T-helper 2 cell treated with Interferon-gamma antibody and Interleukin-4, amounts not matched to agents 100 ng/mL and 5 ng/mL, for 36 hours (primary cell): Measurements from ENCODE around the gene SUPT5H. TPM values are rescaled to one million over a fixed set of nuclear protein-coding genes. Genes with fewer than 3 reads are reported as not detected.
"Not testable (repeated sequence)": the region's sequence is repeated elsewhere in the genome, so short reads cannot be mapped to it uniquely, and the experiment has no call there.

Source experiments
- intact Hi-C: fragments of 100-400 bp; cut with micrococcal nuclease; formaldehyde crosslinking; loops from one replicate; pipeline ENCODE4 v1.15.1; 2023
- total RNA-seq: library from RNA; stranded (reverse); gene quantifications from 2 replicates; pipeline ENCODE4 v1.2.3, GENCODE V29; 2022

Gene SUPT5H
- total RNA-seq, 1 donor from 2014 or later, result 150 TPM

DNA sequence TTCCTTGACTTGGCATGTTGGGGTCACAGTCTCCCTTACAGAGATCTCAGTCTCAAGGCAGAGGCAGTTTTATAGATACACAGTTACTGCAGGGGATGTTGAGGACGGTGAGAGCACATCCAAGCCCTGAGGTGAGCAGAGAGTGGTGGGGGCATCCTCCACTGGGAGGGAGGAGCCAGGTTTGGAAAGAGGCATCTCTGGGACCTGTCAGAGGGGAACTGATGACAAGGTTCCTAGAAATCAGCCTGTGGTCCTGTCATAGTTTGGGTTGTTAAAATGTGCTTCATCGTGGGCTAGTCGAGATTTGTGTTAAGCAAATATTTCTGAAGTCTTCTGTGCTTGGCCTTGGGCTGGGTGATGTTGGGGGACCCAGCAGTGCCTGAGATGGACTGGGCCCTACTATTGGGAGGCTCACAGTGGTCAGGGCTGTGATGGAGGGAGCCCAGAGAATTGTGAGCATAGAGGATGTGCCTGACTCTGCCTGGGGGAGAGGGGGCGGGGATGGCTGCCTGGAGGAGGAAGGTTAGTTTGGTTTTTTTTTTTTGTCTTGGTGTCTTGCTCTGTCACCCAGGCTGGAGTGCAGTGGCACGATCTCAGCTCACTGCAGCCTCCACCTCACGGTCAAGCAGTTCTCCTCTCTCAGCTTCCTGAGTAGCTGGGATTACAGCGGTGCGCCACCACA is 3.9 kb downstream of the SUPT5H start:
- intact Hi-C loops, result loop anchor here (10.0 kb wide), 1 partner anchor 396 kb away; the partner anchor contains the start of gene FBL

- intact Hi-C loops, result not testable (repeated sequence)
Observed at GRCh38 chr19:39451257-39451656, 5.9 kb downstream of the SUPT5H start.

DNA sequence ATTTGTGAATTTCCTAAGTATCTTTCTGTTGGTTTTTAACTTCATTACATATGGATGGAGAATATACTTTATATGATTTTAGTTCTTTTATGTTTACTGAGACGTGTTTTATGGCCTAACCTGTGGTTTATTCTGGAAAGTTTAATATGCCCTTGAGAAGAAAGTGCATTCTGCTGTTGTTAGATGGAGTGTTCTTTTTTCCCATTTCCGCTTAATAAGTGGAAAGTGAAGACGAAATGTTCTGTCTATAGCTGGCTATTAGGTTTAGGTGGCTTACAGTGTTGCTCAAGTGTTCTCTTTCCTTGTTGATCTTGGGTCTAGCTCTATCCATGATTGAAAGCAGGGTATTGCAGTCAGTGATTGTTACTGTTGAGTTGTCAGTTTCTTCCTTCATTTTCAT is 18.0 kb downstream of the SUPT5H start:
- intact Hi-C loops, result no loop called here

GRCh38 chr19:39465956-39466747 is 20.8 kb downstream of the SUPT5H start:
- intact Hi-C loops, result no loop called here

- intact Hi-C loops, result no loop called here
Observed at GRCh38 chr19:39467941-39468340, 22.6 kb downstream of the SUPT5H start.

- intact Hi-C loops, result no loop called here
Observed at GRCh38 chr19:39469036-39469435, 23.7 kb downstream of the SUPT5H start.

DNA sequence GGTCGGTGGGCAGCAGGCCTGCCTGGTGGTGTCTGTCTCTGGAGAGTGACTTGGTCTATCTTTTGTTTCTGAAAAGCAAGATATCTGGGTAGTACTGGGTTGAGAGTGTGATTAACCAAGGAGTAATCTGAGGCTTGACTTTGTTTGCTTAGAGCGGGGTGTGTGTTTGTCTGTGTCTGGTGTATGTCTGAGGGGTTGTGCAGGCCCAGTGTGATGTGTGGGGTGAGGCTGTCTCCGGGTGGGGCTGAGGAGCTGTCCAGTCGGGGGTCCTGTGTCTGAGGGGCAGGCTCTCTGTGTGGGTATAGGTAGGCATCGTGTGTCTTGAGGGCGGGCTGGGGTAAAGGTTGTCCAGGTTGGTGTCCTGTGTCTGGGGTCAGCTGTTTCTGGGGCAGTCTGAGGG is 24.2 kb downstream of the SUPT5H start:
- intact Hi-C loops, result no loop called here

- intact Hi-C loops, result no loop called here
Observed at GRCh38 chr19:39470724-39471339, 25.4 kb downstream of the SUPT5H start.

- intact Hi-C loops, result no loop called here
Observed at GRCh38 chr19:39471756-39472536, 26.6 kb downstream of the SUPT5H start.

DNA sequence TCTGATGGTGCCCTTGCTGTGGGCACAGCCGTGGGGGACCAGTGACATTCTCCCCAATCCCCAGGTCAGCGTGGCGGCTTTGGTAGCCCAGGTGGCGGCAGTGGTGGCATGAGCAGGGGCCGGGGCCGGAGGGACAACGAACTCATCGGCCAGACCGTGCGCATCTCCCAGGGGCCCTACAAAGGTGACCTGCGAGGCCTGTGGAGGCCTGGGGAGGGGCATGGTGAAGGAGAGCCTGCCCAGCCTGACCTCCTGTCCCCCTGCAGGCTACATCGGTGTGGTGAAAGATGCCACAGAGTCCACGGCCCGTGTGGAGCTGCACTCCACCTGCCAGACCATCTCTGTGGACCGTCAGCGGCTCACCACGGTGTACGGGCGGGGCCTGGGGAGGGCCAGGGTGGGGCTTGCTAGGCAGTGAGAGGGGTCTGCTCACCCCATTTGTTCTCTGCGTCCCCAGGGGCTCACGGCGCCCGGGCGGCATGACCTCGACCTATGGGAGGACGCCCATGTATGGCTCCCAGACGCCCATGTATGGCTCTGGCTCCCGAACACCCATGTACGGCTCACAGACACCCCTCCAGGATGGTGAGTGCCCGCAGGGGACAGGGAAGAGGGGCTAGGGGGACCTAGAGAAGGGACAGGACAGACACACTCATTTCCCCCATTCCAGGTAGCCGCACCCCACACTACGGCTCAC is 27.5 kb downstream of the SUPT5H start:
- intact Hi-C loops, result no loop called here

GRCh38 chr19:39473443-39473960 is 28.1 kb downstream of the SUPT5H start:
- intact Hi-C loops, result no loop called here

DNA sequence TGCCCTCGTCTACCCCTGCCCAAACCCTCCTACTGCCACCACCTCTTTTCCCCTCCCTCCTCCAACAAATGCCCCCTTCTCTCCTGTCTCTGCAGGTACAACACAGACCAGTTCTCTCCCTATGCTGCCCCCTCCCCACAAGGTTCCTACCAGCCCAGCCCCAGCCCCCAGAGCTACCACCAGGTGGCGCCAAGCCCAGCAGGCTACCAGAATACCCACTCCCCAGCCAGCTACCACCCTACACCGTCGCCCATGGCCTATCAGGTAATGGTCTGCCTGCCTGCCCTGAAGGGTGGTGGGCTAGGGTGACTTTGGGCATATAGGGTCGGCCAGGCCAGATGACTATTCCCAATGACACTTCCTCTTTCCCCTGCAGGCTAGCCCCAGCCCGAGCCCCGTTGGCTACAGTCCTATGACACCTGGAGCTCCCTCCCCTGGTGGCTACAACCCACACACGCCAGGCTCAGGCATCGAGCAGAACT is 28.8 kb downstream of the SUPT5H start:
- intact Hi-C loops, result loop anchor here (1.0 kb wide), 1 partner anchor 58 kb away; the partner anchor contains the start of gene EID2B

DNA sequence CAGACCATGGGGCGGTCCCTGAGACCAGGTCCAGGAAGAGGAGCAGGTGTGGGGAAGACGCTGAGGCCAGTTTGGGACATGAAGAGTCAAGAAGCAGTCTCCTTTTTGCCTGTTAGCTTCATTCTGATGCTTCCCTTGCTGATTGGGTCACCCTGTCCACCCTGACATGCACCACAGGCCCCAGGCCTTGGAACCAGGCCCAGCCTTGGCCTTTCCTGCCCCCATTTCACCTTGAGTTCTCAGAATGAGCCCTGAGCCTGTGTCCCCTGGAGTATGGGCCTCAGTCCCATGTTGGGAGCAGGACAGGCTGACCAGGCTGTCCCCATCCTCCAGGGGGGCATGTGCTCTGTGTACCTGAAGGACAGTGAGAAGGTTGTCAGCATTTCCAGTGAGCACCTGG is 30.4 kb downstream of the SUPT5H start:
- intact Hi-C loops, result no loop called here

GRCh38 chr19:39479319-39479801 is 34.0 kb downstream of the SUPT5H start:
- intact Hi-C loops, result not testable (repeated sequence)

DNA sequence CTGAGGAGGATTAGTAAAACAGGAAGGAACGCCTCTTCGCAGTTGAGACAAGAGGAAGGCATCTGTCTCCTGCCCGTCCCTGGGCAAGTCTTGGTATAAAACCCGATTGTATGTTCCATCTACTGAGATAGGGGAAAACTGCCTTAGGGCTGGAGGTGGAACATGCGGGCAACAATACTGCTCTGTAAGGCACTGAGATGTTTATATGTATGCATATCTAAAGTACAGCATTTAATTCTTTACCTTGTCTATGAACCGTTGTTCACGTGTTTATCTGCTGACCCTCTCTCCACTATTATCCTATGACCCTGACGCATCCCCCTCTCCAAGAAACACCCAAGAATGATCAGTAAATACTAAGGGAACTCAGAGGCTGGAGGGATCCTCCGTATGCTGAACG is 34.5 kb downstream of the SUPT5H start:
- intact Hi-C loops, result loop anchor here (1.0 to 2.0 kb wide), 4 partner anchors 35 to 89 kb away; partner anchors contain the start of genes EID2B, MED29, PAF1 and SUPT5H

- intact Hi-C loops, result loop anchor here (1.0 to 2.0 kb wide), 4 partner anchors 35 to 89 kb away; partner anchors contain the start of genes EID2B, MED29, PAF1 and SUPT5H
Observed at GRCh38 chr19:39480337-39481228, 35.2 kb downstream of the SUPT5H start, which contains the start of gene TIMM50. TSS of gene TIMM50 (plus strand) at chr19:39480838. CDS start at chr19:39480854, 16 bp downstream.

DNA sequence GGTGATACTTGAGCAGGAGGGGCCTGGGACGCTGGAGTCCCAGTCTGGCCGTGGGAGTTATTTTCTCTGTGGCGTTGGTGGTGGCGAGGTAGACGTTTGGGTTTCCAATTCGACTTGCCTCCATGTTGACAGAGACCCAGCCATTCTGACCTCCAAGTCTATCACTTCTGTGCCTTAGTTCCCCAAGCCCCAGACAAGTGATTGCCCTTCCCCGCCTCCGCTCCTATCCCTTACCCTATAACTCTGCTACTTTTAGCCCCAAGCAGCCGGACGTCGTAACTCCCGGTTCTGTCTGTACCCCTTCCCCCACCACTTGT is 35.8 kb downstream of the SUPT5H start:
- intact Hi-C loops, result loop anchor here (2.0 kb wide), 2 partner anchors 44 to 52 kb away; partner anchors contain the start of gene EID2B

DNA sequence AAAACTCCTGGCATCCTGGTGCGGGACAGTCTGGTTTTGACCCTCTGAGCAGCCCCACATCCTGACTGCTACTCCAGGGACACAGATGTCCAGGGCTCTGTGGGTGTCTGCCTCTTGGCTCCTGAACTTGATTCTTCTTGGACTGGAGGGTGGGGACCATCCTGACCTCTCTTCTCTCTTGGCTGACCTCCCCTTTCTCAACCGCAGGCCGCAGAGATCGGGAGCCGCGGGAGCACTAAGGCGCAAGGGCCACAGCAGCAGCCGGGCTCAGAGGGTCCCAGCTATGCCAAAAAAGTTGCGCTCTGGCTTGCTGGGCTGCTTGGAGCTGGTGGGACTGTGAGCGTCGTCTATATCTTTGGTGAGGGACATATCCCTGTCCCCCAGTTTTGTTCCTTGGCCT is 36.3 kb downstream of the SUPT5H start:
- intact Hi-C loops, result loop anchor here (2.0 kb wide), 2 partner anchors 45 to 51 kb away; partner anchors contain the start of gene EID2B

GRCh38 chr19:39483141-39483540 is 37.8 kb downstream of the SUPT5H start:
- intact Hi-C loops, result no loop called here
